ENCODE data around the gene FLNA. TPM values are rescaled to one million over a fixed set of nuclear protein-coding genes. Genes with fewer than 3 reads are reported as not detected.

The FLNA gene
- total and polyA plus RNA-seq, 2 of the 13 experiments (the other 11 are each of a cell fraction or from before 2014, with no cell fraction given) = 83.4 to 174 TPM

- TF ChIP-seq, protein P1, sequence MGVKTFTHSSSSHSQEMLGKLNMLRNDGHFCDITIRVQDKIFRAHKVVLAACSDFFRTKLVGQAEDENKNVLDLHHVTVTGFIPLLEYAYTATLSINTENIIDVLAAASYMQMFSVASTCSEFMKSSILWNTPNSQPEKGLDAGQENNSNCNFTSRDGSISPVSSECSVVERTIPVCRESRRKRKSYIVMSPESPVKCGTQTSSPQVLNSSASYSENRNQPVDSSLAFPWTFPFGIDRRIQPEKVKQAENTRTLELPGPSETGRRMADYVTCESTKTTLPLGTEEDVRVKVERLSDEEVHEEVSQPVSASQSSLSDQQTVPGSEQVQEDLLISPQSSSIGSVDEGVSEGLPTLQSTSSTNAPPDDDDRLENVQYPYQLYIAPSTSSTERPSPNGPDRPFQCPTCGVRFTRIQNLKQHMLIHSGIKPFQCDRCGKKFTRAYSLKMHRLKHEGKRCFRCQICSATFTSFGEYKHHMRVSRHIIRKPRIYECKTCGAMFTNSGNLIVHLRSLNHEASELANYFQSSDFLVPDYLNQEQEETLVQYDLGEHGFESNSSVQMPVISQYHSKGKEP (CRISPR knock-in tag; IDR thresholded peaks at IDR 0.05) = no peak
- TF ChIP-seq ZNF333 (CRISPR knock-in tag; IDR thresholded peaks at IDR 0.05; ENCODE audit: borderline replicate concordance) (no peak), TFE3 (CRISPR knock-in tag; IDR thresholded peaks at IDR 0.05) (no peak), NFE2L1 (CRISPR knock-in tag; IDR thresholded peaks at IDR 0.05; ENCODE audit: borderline replicate concordance) (no peak), MYNN (CRISPR knock-in tag; IDR thresholded peaks at IDR 0.05; ENCODE audit: low read depth) (no peak), MTA3 (CRISPR knock-in tag; IDR thresholded peaks at IDR 0.05) (no peak), SOX13 (IDR thresholded peaks at IDR 0.05) (no peak), SOX13 (CRISPR knock-in tag; conservative IDR thresholded peaks at IDR 0.05 in 1 of 2, IDR thresholded peaks at IDR 0.05 in 1 of 2) (no peak), ZNF232 (CRISPR knock-in tag; IDR thresholded peaks at IDR 0.05; ENCODE audit: borderline replicate concordance) (no peak), NFATC3 (CRISPR knock-in tag; IDR thresholded peaks at IDR 0.05) (no peak), PRPF4 (IDR thresholded peaks at IDR 0.05; ENCODE audit: low read depth, low read length, poor library complexity, severe bottlenecking) (no peak), BCL3 (CRISPR knock-in tag; IDR thresholded peaks at IDR 0.05) (no peak), HCFC1 (IDR thresholded peaks at IDR 0.05; ENCODE audit: low read depth, low read length) (peak; percentile 15; the same call in 1 of the 2 replicates), ZFP36L1 (CRISPR knock-in tag; IDR thresholded peaks at IDR 0.05) (no peak), AGO1 (IDR thresholded peaks at IDR 0.05; ENCODE audit: low read depth, low read length, poor library complexity, severe bottlenecking) (no peak), FOSL1 (CRISPR knock-in tag; IDR thresholded peaks at IDR 0.05; ENCODE audit: borderline replicate concordance) (no peak), HNRNPUL1 (IDR thresholded peaks at IDR 0.05; ENCODE audit: low read depth, low read length) (no peak)
- TF ChIP-seq, protein P2, sequence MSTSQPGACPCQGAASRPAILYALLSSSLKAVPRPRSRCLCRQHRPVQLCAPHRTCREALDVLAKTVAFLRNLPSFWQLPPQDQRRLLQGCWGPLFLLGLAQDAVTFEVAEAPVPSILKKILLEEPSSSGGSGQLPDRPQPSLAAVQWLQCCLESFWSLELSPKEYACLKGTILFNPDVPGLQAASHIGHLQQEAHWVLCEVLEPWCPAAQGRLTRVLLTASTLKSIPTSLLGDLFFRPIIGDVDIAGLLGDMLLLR (CRISPR knock-in tag; IDR thresholded peaks at IDR 0.05) = no peak
- TF ChIP-seq, protein P3, sequence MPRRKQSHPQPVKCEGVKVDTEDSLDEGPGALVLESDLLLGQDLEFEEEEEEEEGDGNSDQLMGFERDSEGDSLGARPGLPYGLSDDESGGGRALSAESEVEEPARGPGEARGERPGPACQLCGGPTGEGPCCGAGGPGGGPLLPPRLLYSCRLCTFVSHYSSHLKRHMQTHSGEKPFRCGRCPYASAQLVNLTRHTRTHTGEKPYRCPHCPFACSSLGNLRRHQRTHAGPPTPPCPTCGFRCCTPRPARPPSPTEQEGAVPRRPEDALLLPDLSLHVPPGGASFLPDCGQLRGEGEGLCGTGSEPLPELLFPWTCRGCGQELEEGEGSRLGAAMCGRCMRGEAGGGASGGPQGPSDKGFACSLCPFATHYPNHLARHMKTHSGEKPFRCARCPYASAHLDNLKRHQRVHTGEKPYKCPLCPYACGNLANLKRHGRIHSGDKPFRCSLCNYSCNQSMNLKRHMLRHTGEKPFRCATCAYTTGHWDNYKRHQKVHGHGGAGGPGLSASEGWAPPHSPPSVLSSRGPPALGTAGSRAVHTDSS (CRISPR knock-in tag; conservative IDR thresholded peaks at IDR 0.05) = no peak
- TF ChIP-seq, protein P4, sequence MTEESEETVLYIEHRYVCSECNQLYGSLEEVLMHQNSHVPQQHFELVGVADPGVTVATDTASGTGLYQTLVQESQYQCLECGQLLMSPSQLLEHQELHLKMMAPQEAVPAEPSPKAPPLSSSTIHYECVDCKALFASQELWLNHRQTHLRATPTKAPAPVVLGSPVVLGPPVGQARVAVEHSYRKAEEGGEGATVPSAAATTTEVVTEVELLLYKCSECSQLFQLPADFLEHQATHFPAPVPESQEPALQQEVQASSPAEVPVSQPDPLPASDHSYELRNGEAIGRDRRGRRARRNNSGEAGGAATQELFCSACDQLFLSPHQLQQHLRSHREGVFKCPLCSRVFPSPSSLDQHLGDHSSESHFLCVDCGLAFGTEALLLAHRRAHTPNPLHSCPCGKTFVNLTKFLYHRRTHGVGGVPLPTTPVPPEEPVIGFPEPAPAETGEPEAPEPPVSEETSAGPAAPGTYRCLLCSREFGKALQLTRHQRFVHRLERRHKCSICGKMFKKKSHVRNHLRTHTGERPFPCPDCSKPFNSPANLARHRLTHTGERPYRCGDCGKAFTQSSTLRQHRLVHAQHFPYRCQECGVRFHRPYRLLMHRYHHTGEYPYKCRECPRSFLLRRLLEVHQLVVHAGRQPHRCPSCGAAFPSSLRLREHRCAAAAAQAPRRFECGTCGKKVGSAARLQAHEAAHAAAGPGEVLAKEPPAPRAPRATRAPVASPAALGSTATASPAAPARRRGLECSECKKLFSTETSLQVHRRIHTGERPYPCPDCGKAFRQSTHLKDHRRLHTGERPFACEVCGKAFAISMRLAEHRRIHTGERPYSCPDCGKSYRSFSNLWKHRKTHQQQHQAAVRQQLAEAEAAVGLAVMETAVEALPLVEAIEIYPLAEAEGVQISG (CRISPR knock-in tag; IDR thresholded peaks at IDR 0.05) = no peak
These were observed 4.5 kb upstream of the FLNA start, which contains the start of gene EMD (continued) for GRCh38 chrX:154378799-154379568.

Data from HepG2 (cell line).